ENCODE results near the gene SLC3A2. TPM values are rescaled to one million over a fixed set of nuclear protein-coding genes. Genes with fewer than 3 reads are reported as not detected.
"Not testable (repeated sequence)": the region's sequence is repeated elsewhere in the genome, so short reads cannot be mapped to it uniquely, and the experiment has no call there.

The SLC3A2 gene
- total and polyA plus RNA-seq, 7 experiments from 2014 or later, result 118 to 239 (median 189) TPM

- DNase-seq; ATAC-seq; H3K36me3 ChIP-seq (ENCODE audit: control insufficient read depth in 2 of 3, insufficient read depth in 3 of 3, low read length in 3 of 3); H3K27ac ChIP-seq (ENCODE audit: low read depth, low read length); CTCF ChIA-PET; H3K4me3 Mint-ChIP-seq; H3K27me3 ChIP-seq (ENCODE audit: control insufficient read depth in 2 of 2, insufficient read depth in 2 of 2, low read length in 2 of 2); POLR2A ChIA-PET; H3K9me3 ChIP-seq (ENCODE audit: control insufficient read depth in 2 of 3, low read length in 3 of 3); H3K27me3 Mint-ChIP-seq; H3K4me3 ChIP-seq (ENCODE audit: low read length); H3K4me1 ChIP-seq (ENCODE audit: control insufficient read depth in 2 of 2, insufficient read depth in 2 of 2, low read length in 2 of 2): not testable (repeated sequence)
- peaks cover 5 to 16% (median 11%) of the 10 kb centered on the region in 5 donors for H3K36me3 Mint-ChIP-seq
- H3K9me3 Mint-ChIP-seq, result peaks cover 0 to 10% (median 0%) of the 10 kb centered on the region in 11 donors
- intact Hi-C loops (cut with micrococcal nuclease), result loop anchor here in 1 of 2 donors (5.0 kb wide), 2 partner anchors 257 to 287 kb away; partner anchors contain the start of genes EEF1G and MTA2
- H3K4me1 Mint-ChIP-seq, result peaks cover 13 to 69% (median 27%) of the 10 kb centered on the region in 7 donors
- peak overlapping the region in 2 of 9 donors; percentile 8 to 62 for H3K27ac Mint-ChIP-seq
These were observed 21.4 kb upstream of the SLC3A2 start for GRCh38 chr11:62859281-62859703.

GRCh38 chr11:62860835-62861563 lies 19.7 kb upstream of the SLC3A2 start:
- CTCF ChIA-PET, result interaction anchor here (0.6 to 5.5 kb wide), 6 partner anchors 20 to 640 kb away, joined by 4 to 33 read pairs (median 6); partner anchors contain the start of gene TUT1
- Histone ChIP-seq H3K9me3 (ENCODE audit: control insufficient read depth in 2 of 3, low read length in 3 of 3) (no peaks in the 10 kb centered on the region), H3K4me1 (ENCODE audit: control insufficient read depth in 2 of 2, insufficient read depth in 2 of 2, low read length in 2 of 2) (peaks cover 5 to 8% of the 10 kb centered on the region in 2 donors), H3K27ac (ENCODE audit: low read depth, low read length) (no peak overlapping the region), H3K27me3 (ENCODE audit: control insufficient read depth in 2 of 2, insufficient read depth in 2 of 2, low read length in 2 of 2) (no peaks in the 10 kb centered on the region), H3K36me3 (ENCODE audit: control insufficient read depth in 2 of 3, insufficient read depth in 3 of 3, low read length in 3 of 3) (no peaks in the 10 kb centered on the region), H3K4me3 (ENCODE audit: low read length) (no peak overlapping the region)
- Mint-ChIP-seq H3K4me1 (peaks cover 7 to 54% (median 17%) of the 10 kb centered on the region in 7 donors), H3K27ac (peak overlapping the region in 2 of 9 donors; percentile 58 to 59), H3K9me3 (peaks cover 0 to 2% (median 0%) of the 10 kb centered on the region in 11 donors), H3K27me3 (peaks cover 0 to under 1% (median 0%) of the 10 kb centered on the region in 5 donors), H3K4me3 (no peak overlapping the region), H3K36me3 (peaks cover 0 to 1% (median 0%) of the 10 kb centered on the region in 5 donors)
- POLR2A ChIA-PET, result interaction anchor here (0.6 to 2.5 kb wide), 10 partner anchors 7 to 196 kb away, joined by 3 to 17 read pairs (median 4); partner anchors contain the start of genes C11orf98, CSKMT, HNRNPUL2 and TMEM179B
- ATAC-seq (no peak), DNase-seq (no peak)
- intact Hi-C loops (cut with micrococcal nuclease), result loop anchor here in 1 of 2 donors (5.0 kb wide), 1 partner anchor 189 kb away; the partner anchor contains the start of genes LBHD1 and UQCC3

GRCh38 chr11:62861564-62862192 lies 19.0 kb upstream of the SLC3A2 start:
- not testable (repeated sequence) for ATAC-seq; H3K9me3 ChIP-seq (ENCODE audit: control insufficient read depth in 2 of 3, low read length in 3 of 3); H3K4me3 ChIP-seq (ENCODE audit: low read length); H3K27me3 Mint-ChIP-seq; H3K36me3 ChIP-seq (ENCODE audit: control insufficient read depth in 2 of 3, insufficient read depth in 3 of 3, low read length in 3 of 3); H3K36me3 Mint-ChIP-seq; H3K4me1 ChIP-seq (ENCODE audit: control insufficient read depth in 2 of 2, insufficient read depth in 2 of 2, low read length in 2 of 2); H3K27me3 ChIP-seq (ENCODE audit: control insufficient read depth in 2 of 2, insufficient read depth in 2 of 2, low read length in 2 of 2); H3K27ac ChIP-seq (ENCODE audit: low read depth, low read length); H3K9me3 Mint-ChIP-seq; H3K4me3 Mint-ChIP-seq; DNase-seq
- Mint-ChIP-seq H3K27ac (peak overlapping the region in 2 of 9 donors; percentile 28 to 58), H3K4me1 (peaks cover 6 to 49% (median 12%) of the 10 kb centered on the region in 7 donors)
- intact Hi-C loops (cut with micrococcal nuclease), result loop anchor here (1.0 to 5.0 kb wide), 13 partner anchors 20 to 481 kb away; partner anchors contain the start of genes HNRNPUL2 (in 1 of the 2), LBHD1 (in 1 of the 2), NXF1 (in 1 of the 2) and STX5 (in 1 of the 2)
- ChIA-PET POLR2A (interaction anchor here (0.6 to 2.5 kb wide), 13 partner anchors 8 to 440 kb away, joined by 3 to 17 read pairs (median 3); partner anchors contain the start of genes C11orf98, CSKMT, HNRNPUL2 and TMEM179B), CTCF (interaction anchor here (0.6 to 5.5 kb wide), 12 partner anchors 10 to 641 kb away, joined by 3 to 33 read pairs (median 4); partner anchors contain the start of gene TUT1)

GRCh38 chr11:62863687-62864335 lies 16.9 kb upstream of the SLC3A2 start:
- H3K27ac Mint-ChIP-seq, result peak overlapping the region in 1 of 9 donors; percentile 36
- Histone ChIP-seq H3K36me3 (ENCODE audit: control insufficient read depth in 2 of 3, insufficient read depth in 3 of 3, low read length in 3 of 3) (no peaks in the 10 kb centered on the region), H3K27ac (ENCODE audit: low read depth, low read length) (no peak overlapping the region), H3K27me3 (ENCODE audit: control insufficient read depth in 2 of 2, insufficient read depth in 2 of 2, low read length in 2 of 2) (no peaks in the 10 kb centered on the region), H3K9me3 (ENCODE audit: control insufficient read depth in 2 of 3, low read length in 3 of 3) (no peaks in the 10 kb centered on the region), H3K4me3 (ENCODE audit: low read length) (no peak overlapping the region), H3K4me1 (ENCODE audit: control insufficient read depth in 2 of 2, insufficient read depth in 2 of 2, low read length in 2 of 2) (no peaks in the 10 kb centered on the region)
- no peak for ATAC-seq
- H3K9me3 Mint-ChIP-seq, result no peaks in the 10 kb centered on the region
- H3K4me3 Mint-ChIP-seq, result no peak overlapping the region
- ChIA-PET CTCF (interaction anchor here (0.5 to 5.5 kb wide), 9 partner anchors 9 to 814 kb away, joined by 3 to 33 read pairs (median 5); partner anchors contain the start of genes NXF1, SLC3A2, TUT1 and ZBTB3), POLR2A (interaction anchor here (0.5 to 2.7 kb wide), 11 partner anchors 9 to 439 kb away, joined by 3 to 12 read pairs (median 4); partner anchors contain the start of genes EEF1G, POLR2G, SLC3A2 and TMEM179B)
- intact Hi-C loops (cut with micrococcal nuclease), result loop anchor here in 1 of 2 donors (2.0 to 5.0 kb wide), 2 partner anchors 31 to 192 kb away; partner anchors contain the start of genes LBHD1, STX5, TEX54 and UQCC3
- peaks cover 0 to 34% (median 6%) of the 10 kb centered on the region in 7 donors for H3K4me1 Mint-ChIP-seq
- no peak for DNase-seq
- no peaks in the 10 kb centered on the region for H3K27me3 Mint-ChIP-seq
- peaks cover 0 to 1% (median 0%) of the 10 kb centered on the region in 5 donors for H3K36me3 Mint-ChIP-seq

- Histone ChIP-seq H3K36me3 (ENCODE audit: control insufficient read depth in 2 of 3, insufficient read depth in 3 of 3, low read length in 3 of 3) (no peaks in the 10 kb centered on the region), H3K9me3 (ENCODE audit: control insufficient read depth in 2 of 3, low read length in 3 of 3) (no peaks in the 10 kb centered on the region), H3K4me3 (ENCODE audit: low read length) (no peak overlapping the region), H3K4me1 (ENCODE audit: control insufficient read depth in 2 of 2, insufficient read depth in 2 of 2, low read length in 2 of 2) (no peaks in the 10 kb centered on the region), H3K27ac (ENCODE audit: low read depth, low read length) (no peak overlapping the region), H3K27me3 (ENCODE audit: control insufficient read depth in 2 of 2, insufficient read depth in 2 of 2, low read length in 2 of 2) (no peaks in the 10 kb centered on the region)
- no peaks in the 10 kb centered on the region for H3K27me3 Mint-ChIP-seq
- POLR2A ChIA-PET, result interaction anchor here (0.6 to 2.9 kb wide), 7 partner anchors 9 to 137 kb away, joined by 3 to 16 read pairs (median 6); partner anchors contain the start of genes SLC3A2, TMEM179B, TTC9C and WDR74
- peak overlapping the region in 1 of 9 donors; percentile 23 for H3K27ac Mint-ChIP-seq
- intact Hi-C loops (cut with micrococcal nuclease), result no loop called here
- ATAC-seq (no peak), DNase-seq (no peak)
- H3K36me3 Mint-ChIP-seq, result no peaks in the 10 kb centered on the region
- H3K4me3 Mint-ChIP-seq, result no peak overlapping the region
- CTCF ChIA-PET, result interaction anchor here (0.7 to 5.5 kb wide), 3 partner anchors 11 to 112 kb away, joined by 3 to 33 read pairs (median 3); partner anchors contain the start of gene ZBTB3
- H3K9me3 Mint-ChIP-seq, result no peaks in the 10 kb centered on the region
- peaks cover 0 to 21% (median 6%) of the 10 kb centered on the region in 7 donors for H3K4me1 Mint-ChIP-seq
These were observed 15.1 kb upstream of the SLC3A2 start for GRCh38 chr11:62865635-62866034.
